Gastroesophageal sphincter (tissue), 4 donors: ENCODE data around the gene SLC22A16. TPM values are rescaled to one million over a fixed set of nuclear protein-coding genes. Genes with fewer than 3 reads are reported as not detected.

Experiments
- ATAC-seq: fragments of 150-250 bp; one replicate; pipeline ENCODE4 v1.9.1; 2016; ENCODE audit warnings: mild to moderate bottlenecking, moderate library complexity
- H3K27ac ChIP-seq, 4 donors: fragments of 200-600 bp; sonication (generic) in 3 of 4; 1 replicate in 3 of 4; 2 replicates in 1 of 4; pipeline ENCODE4 v1.5.1; 2016 to 2019
- H3K27me3 ChIP-seq: fragments of 200-600 bp; sonication (generic); one replicate; pipeline ENCODE4 v1.5.1; 2019
- H3K36me3 ChIP-seq, 2 donors: fragments of 200-600 bp; sonication (generic); one replicate each; pipeline ENCODE4 v1.5.1; 2019; ENCODE audit warnings: control low read depth in 1 of 2
- H3K4me1 ChIP-seq, 3 donors: fragments of 200-600 bp; sonication (generic); 1 replicate in 2 of 3; 2 replicates in 1 of 3; pipeline ENCODE4 v1.5.1; 2016 to 2019; ENCODE audit warnings: control low read depth in 2 of 3
- H3K4me3 ChIP-seq, 2 donors: fragments of 200-600 bp; sonication (generic); one replicate each; pipeline ENCODE4 v1.5.1; 2019; ENCODE audit warnings: mild to moderate bottlenecking in 1 of 2, moderate library complexity in 1 of 2
- H3K9me3 ChIP-seq, 3 donors: fragments of 200-600 bp; sonication (generic); one replicate each; pipeline ENCODE4 v1.5.1; 2017 to 2019; ENCODE audit warnings: control low read depth in 2 of 3
- CTCF ChIP-seq, 4 experiments: fragments of 200-600 bp in 2 of 4; fragments of 450-650 bp in 2 of 4; sonication (generic) in 1 of 4; IDR thresholded peaks; one replicate each; pipeline ENCODE4 v1.5.1; 2017 to 2019; ENCODE audit warnings: antibody characterized with exemption in 4 of 4, mild to moderate bottlenecking in 2 of 4, moderate library complexity in 2 of 4
- EP300 ChIP-seq: sonication (generic); formaldehyde crosslinking; IDR thresholded peaks from one replicate; pipeline ENCODE4 v1.6.1; 2017; ENCODE audit warnings: antibody characterized with exemption, mild to moderate bottlenecking
- POLR2A ChIP-seq, 2 donors: fragments of 450-650 bp; IDR thresholded peaks; one replicate each; pipeline ENCODE4 v1.6.1; 2017; ENCODE audit warnings: antibody characterized with exemption in 2 of 2, mild to moderate bottlenecking in 2 of 2, moderate library complexity in 1 of 2
- POLR2AphosphoS5 ChIP-seq: sonication (generic); formaldehyde crosslinking; IDR thresholded peaks from one replicate; pipeline ENCODE4 v1.6.1; 2017; ENCODE audit warnings: antibody characterized with exemption
- WGBS, 2 donors: methylation state at CpG; one replicate each; pipeline ENCODE4 v1.1.5; 2018; ENCODE audit warnings: low coverage in 1 of 2; 5-methylcytosine and 5-hydroxymethylcytosine counted together
- total RNA-seq, 4 donors: library from RNA; depleted of rRNA; stranded (reverse); fragments of >200 nt; gene quantifications; one replicate each; pipeline ENCODE4 v1.1.0, GENCODE V29; 2016

SLC22A16 gene
- total RNA-seq, 4 donors from 2014 or later, result 0.35 to 5.4 (median 1.8) TPM; not detected in 1

- H3K27ac ChIP-seq, result no peak overlapping the region
- no peak for TF ChIP-seq CTCF (IDR thresholded peaks at IDR 0.05)
- TF ChIP-seq EP300, result no peak
- TF ChIP-seq POLR2A (IDR thresholded peaks at IDR 0.05), result no peak
- no peak for TF ChIP-seq POLR2AphosphoS5
- ATAC-seq, result no peak
- no peak overlapping the region for H3K4me3 ChIP-seq
- H3K9me3 ChIP-seq, result no peaks in the 10 kb centered on the region
- H3K4me1 ChIP-seq, result no peaks in the 10 kb centered on the region
- 20 to 51% methylated on average over 1 to 4 of the region's 5 CpGs for WGBS, 2 donors
- peaks cover 30% of the 10 kb centered on the region for H3K27me3 ChIP-seq
- no peaks in the 10 kb centered on the region for H3K36me3 ChIP-seq
These were observed 46.2 kb downstream of the SLC22A16 start for GRCh38 chr6:110430236-110430635.

GRCh38 chr6:110428153-110428552 is 48.3 kb downstream of the SLC22A16 start:
- no peaks in the 10 kb centered on the region for H3K36me3 ChIP-seq
- no peaks in the 10 kb centered on the region for H3K4me1 ChIP-seq
- no peaks in the 10 kb centered on the region for H3K9me3 ChIP-seq
- TF ChIP-seq POLR2A (IDR thresholded peaks at IDR 0.05) (no peak), CTCF (IDR thresholded peaks at IDR 0.05) (no peak), EP300 (no peak), POLR2AphosphoS5 (no peak)
- H3K27ac ChIP-seq, result no peak overlapping the region
- 97% methylated on average over 2 of the region's 2 CpGs; no CpG with 5 or more reads in 1 of the 2 donors for WGBS, 2 donors
- peaks cover 30% of the 10 kb centered on the region for H3K27me3 ChIP-seq
- no peak for ATAC-seq
- H3K4me3 ChIP-seq, result no peak overlapping the region

GRCh38 chr6:110425816-110426215 is 50.6 kb downstream of the SLC22A16 start:
- peaks cover 29% of the 10 kb centered on the region for H3K27me3 ChIP-seq
- WGBS, 2 donors, result 20 to 25% methylated on average over 4 to 5 of the region's 5 CpGs
- H3K27ac ChIP-seq, result no peak overlapping the region
- no peaks in the 10 kb centered on the region for H3K36me3 ChIP-seq
- no peak for TF ChIP-seq CTCF (IDR thresholded peaks at IDR 0.05)
- TF ChIP-seq EP300, result no peak
- no peak for TF ChIP-seq POLR2AphosphoS5
- no peak for TF ChIP-seq POLR2A (IDR thresholded peaks at IDR 0.05)
- no peaks in the 10 kb centered on the region for H3K4me1 ChIP-seq
- no peak overlapping the region for H3K4me3 ChIP-seq
- ATAC-seq, result no peak
- H3K9me3 ChIP-seq, result peaks cover 0 to 6% (median 0%) of the 10 kb centered on the region in 3 donors

GRCh38 chr6:110422444-110422822 is 54.0 kb downstream of the SLC22A16 start:
- TF ChIP-seq EP300, result no peak
- TF ChIP-seq CTCF (IDR thresholded peaks at IDR 0.05), result no peak
- TF ChIP-seq POLR2A (IDR thresholded peaks at IDR 0.05), result no peak
- no peak for TF ChIP-seq POLR2AphosphoS5
- no peak overlapping the region for H3K27ac ChIP-seq
- no peaks in the 10 kb centered on the region for H3K36me3 ChIP-seq
- H3K4me1 ChIP-seq, result no peaks in the 10 kb centered on the region
- peaks cover 0 to 6% (median 0%) of the 10 kb centered on the region in 3 donors for H3K9me3 ChIP-seq
- ATAC-seq, result no peak
- peaks cover 5% of the 10 kb centered on the region for H3K27me3 ChIP-seq
- H3K4me3 ChIP-seq, result no peak overlapping the region

GRCh38 chr6:110421749-110422443 is 54.5 kb downstream of the SLC22A16 start:
- no peaks in the 10 kb centered on the region for H3K27me3 ChIP-seq
- peaks cover 0 to 6% (median 0%) of the 10 kb centered on the region in 3 donors for H3K9me3 ChIP-seq
- 57 to 79% methylated on average over 4 of the region's 4 CpGs for WGBS, 2 donors
- no peaks in the 10 kb centered on the region for H3K4me1 ChIP-seq
- H3K27ac ChIP-seq, result no peak overlapping the region
- H3K36me3 ChIP-seq, result no peaks in the 10 kb centered on the region
- TF ChIP-seq POLR2A (IDR thresholded peaks at IDR 0.05), result no peak
- TF ChIP-seq POLR2AphosphoS5, result no peak
- TF ChIP-seq EP300, result no peak
- TF ChIP-seq CTCF (IDR thresholded peaks at IDR 0.05), result no peak
- no peak for ATAC-seq
- no peak overlapping the region for H3K4me3 ChIP-seq
